ENCODE data around the gene WNT6.
"Not testable (repeated sequence)": the region's sequence is repeated elsewhere in the genome, so short reads cannot be mapped to it uniquely, and the experiment has no call there.

Gene WNT6

GRCh38 chr2:218830526-218831306 lies 28.9 kb upstream of the WNT6 start:
- DNase-seq (ENCODE audit: low read depth in 2 of 2): no peak

GRCh38 chr2:218831378-218831990 lies 28.1 kb upstream of the WNT6 start, which contains the start of gene PRKAG3:
Gene PRKAG3, minus strand, starts transcription at chr2:218831803.
- no peak for DNase-seq (ENCODE audit: low read depth in 2 of 2)

- no peak for DNase-seq (ENCODE audit: low read depth in 2 of 2)
Measured at GRCh38 chr2:218832081-218832480, 27.5 kb upstream of the WNT6 start.

- DNase-seq (ENCODE audit: low read depth in 2 of 2): no peak
Measured at GRCh38 chr2:218832520-218832919, 27.1 kb upstream of the WNT6 start.

GRCh38 chr2:218833023-218833609 lies 26.5 kb upstream of the WNT6 start:
- no peak for DNase-seq (ENCODE audit: low read depth in 2 of 2)

- no peak for DNase-seq (ENCODE audit: low read depth in 2 of 2)
Measured at GRCh38 chr2:218834685-218835084, 24.9 kb upstream of the WNT6 start.

GRCh38 chr2:218837495-218837894 lies 22.1 kb upstream of the WNT6 start:
- no peak for DNase-seq (ENCODE audit: low read depth in 2 of 2)

GRCh38 chr2:218839430-218839829 lies 20.2 kb upstream of the WNT6 start:
- no peak for DNase-seq (ENCODE audit: low read depth in 2 of 2)

- no peak for DNase-seq (ENCODE audit: low read depth in 2 of 2)
Measured at GRCh38 chr2:218839888-218840287, 19.7 kb upstream of the WNT6 start.

- not testable (repeated sequence) for DNase-seq (ENCODE audit: low read depth in 2 of 2)
Measured at GRCh38 chr2:218844334-218844733, 15.3 kb upstream of the WNT6 start.

GRCh38 chr2:218846963-218847362 lies 12.6 kb upstream of the WNT6 start:
- DNase-seq (ENCODE audit: low read depth in 2 of 2): not testable (repeated sequence)

- no peak for DNase-seq (ENCODE audit: low read depth in 2 of 2)
Measured at GRCh38 chr2:218849721-218850120, 9.9 kb upstream of the WNT6 start.

GRCh38 chr2:218850796-218851195 lies 8.8 kb upstream of the WNT6 start:
- DNase-seq (ENCODE audit: low read depth in 2 of 2): no peak

- DNase-seq (ENCODE audit: low read depth in 2 of 2): no peak
Measured at GRCh38 chr2:218851286-218851685, 8.3 kb upstream of the WNT6 start.

- peak; percentile 36 to 41 for DNase-seq (ENCODE audit: low read depth in 2 of 2)
Measured at GRCh38 chr2:218852911-218853667, 6.5 kb upstream of the WNT6 start.

- no peak for DNase-seq (ENCODE audit: low read depth in 2 of 2)
Measured at GRCh38 chr2:218853766-218854165, 5.8 kb upstream of the WNT6 start.

GRCh38 chr2:218854860-218855259 lies 4.7 kb upstream of the WNT6 start:
- DNase-seq (ENCODE audit: low read depth in 2 of 2): no peak

- no peak for DNase-seq (ENCODE audit: low read depth in 2 of 2)
Measured at GRCh38 chr2:218855305-218856166, 4.1 kb upstream of the WNT6 start.

GRCh38 chr2:218856167-218856895 lies 3.3 kb upstream of the WNT6 start:
- no peak for DNase-seq (ENCODE audit: low read depth in 2 of 2)

- no peak for DNase-seq (ENCODE audit: low read depth in 2 of 2)
Measured at GRCh38 chr2:218856896-218857243, 2.7 kb upstream of the WNT6 start.
